DND-41 (cell line): ENCODE data around the gene DGKE.

Experiments
- ATAC-seq: fragments of 200-7000 bp; cut with Tn5 transposase; 3 replicates; pipeline ENCODE4 v1.9.1; 2021; ENCODE audit warnings: low read depth; ENCODE audit not compliant: insufficient read depth
- DNase-seq: peaks from one replicate; pipeline ENCODE4 v3.0.0-alpha.2; 2020
- H2AFZ ChIP-seq: 2 replicates; pipeline ENCODE4 v1.6.0; 2012; ENCODE audit warnings: low read depth, low read length
- H3K27ac ChIP-seq: 2 replicates; pipeline ENCODE4 v1.5.1; 2012; ENCODE audit warnings: low read length, inconsistent platforms
- H3K27me3 ChIP-seq: fragments of 200-600 bp; sonication (generic); 2 replicates; pipeline ENCODE4 v1.6.0; 2012; ENCODE audit warnings: low read length, mild to moderate bottlenecking, inconsistent platforms; ENCODE audit not compliant: insufficient read depth, poor library complexity
- H3K36me3 ChIP-seq: 2 replicates; pipeline ENCODE4 v1.5.1; 2012; ENCODE audit warnings: low read length, inconsistent platforms; ENCODE audit not compliant: insufficient read depth
- H3K4me1 ChIP-seq: 2 replicates; pipeline ENCODE4 v1.5.1; 2012; ENCODE audit warnings: mild to moderate bottlenecking, low read length; ENCODE audit not compliant: insufficient read depth
- H3K4me2 ChIP-seq: 2 replicates; pipeline ENCODE4 v1.6.0; 2012; ENCODE audit warnings: mild to moderate bottlenecking, moderate library complexity, low read length, inconsistent platforms; ENCODE audit not compliant: insufficient read depth
- H3K4me3 ChIP-seq, 2 experiments: fragments of 200-600 bp in 1 of 2; shearing (Covaris generic) in 1 of 2; 2 replicates each; pipeline ENCODE4 v1.5.1; 2012 to 2016; ENCODE audit warnings: inconsistent platforms in 2 of 2, low read length in 2 of 2, mild to moderate bottlenecking in 2 of 2, low read depth in 1 of 2, moderate library complexity in 1 of 2
- H3K79me2 ChIP-seq: 2 replicates; pipeline ENCODE4 v1.6.0; 2012; ENCODE audit warnings: low read length, inconsistent platforms; ENCODE audit not compliant: insufficient read depth
- H3K9ac ChIP-seq: 2 replicates; pipeline ENCODE4 v1.6.0; 2012; ENCODE audit warnings: low read depth, mild to moderate bottlenecking, inconsistent platforms, low read length, moderate library complexity
- H3K9me3 ChIP-seq: 2 replicates; pipeline ENCODE4 v1.5.1; 2012; ENCODE audit warnings: low read length, moderate library complexity, mild to moderate bottlenecking, inconsistent platforms; ENCODE audit not compliant: insufficient read depth, severe bottlenecking
- H4K20me1 ChIP-seq: 2 replicates; pipeline ENCODE4 v1.6.0; 2012; ENCODE audit warnings: low read length; ENCODE audit not compliant: insufficient read depth
- CTCF ChIP-seq: IDR thresholded peaks from 2 replicates; pipeline ENCODE4 v1.5.1; 2012; ENCODE audit warnings: borderline replicate concordance, low read length, moderate library complexity, mild to moderate bottlenecking; ENCODE audit not compliant: poor library complexity, severe bottlenecking; ENCODE audit errors: extremely low read depth
- EZH2 ChIP-seq: IDR thresholded peaks from 3 replicates; pipeline ENCODE4 v1.6.1; 2012; ENCODE audit warnings: borderline replicate concordance, low read depth, mild to moderate bottlenecking, moderate library complexity, low read length, inconsistent platforms; ENCODE audit not compliant: severe bottlenecking

The DGKE gene

GRCh38 chr17:56894859-56895455 lies 61.0 kb downstream of the DGKE start:
- H3K9ac ChIP-seq, result no peak overlapping the region
- H4K20me1 ChIP-seq, result no peaks in the 10 kb centered on the region; the same call in none of the 2 replicates
- H3K79me2 ChIP-seq, result no peaks in the 10 kb centered on the region
- no peak for TF ChIP-seq EZH2
- TF ChIP-seq CTCF, result no peak
- no peak overlapping the region for H3K27ac ChIP-seq
- H3K27me3 ChIP-seq, result no peaks in the 10 kb centered on the region
- H2AFZ ChIP-seq, result no peak overlapping the region
- H3K9me3 ChIP-seq, result no peaks in the 10 kb centered on the region
- no peaks in the 10 kb centered on the region for H3K4me1 ChIP-seq
- no peak for ATAC-seq
- H3K4me2 ChIP-seq, result no peak overlapping the region
- H3K4me3 ChIP-seq, result no peak overlapping the region
- no peak for DNase-seq
- H3K36me3 ChIP-seq, result peaks cover 97% of the 10 kb centered on the region

GRCh38 chr17:56896217-56896967 lies 62.4 kb downstream of the DGKE start:
- DNase-seq, result no peak
- Histone ChIP-seq H3K9me3 (no peaks in the 10 kb centered on the region), H3K27ac (no peak overlapping the region), H3K4me1 (no peaks in the 10 kb centered on the region), H4K20me1 (peaks cover 5% of the 10 kb centered on the region), H3K27me3 (no peaks in the 10 kb centered on the region), H3K4me2 (no peak overlapping the region), H3K36me3 (peaks cover 97% of the 10 kb centered on the region), H3K79me2 (no peaks in the 10 kb centered on the region), H3K4me3 (no peak overlapping the region), H2AFZ (no peak overlapping the region), H3K9ac (no peak overlapping the region)
- TF ChIP-seq CTCF, result no peak
- no peak for TF ChIP-seq EZH2
- ATAC-seq, result no peak

- H3K27ac ChIP-seq, result no peak overlapping the region
- ATAC-seq (no peak), DNase-seq (no peak)
- no peak for TF ChIP-seq EZH2
- TF ChIP-seq CTCF, result no peak
- peaks cover 97% of the 10 kb centered on the region for H3K36me3 ChIP-seq
- H3K27me3 ChIP-seq, result no peaks in the 10 kb centered on the region
- H3K4me1 ChIP-seq, result no peaks in the 10 kb centered on the region
- no peaks in the 10 kb centered on the region for H3K79me2 ChIP-seq
- H3K9me3 ChIP-seq, result no peaks in the 10 kb centered on the region
- H3K4me3 ChIP-seq, result no peak overlapping the region
- no peak overlapping the region for H3K4me2 ChIP-seq
- H2AFZ ChIP-seq, result no peak overlapping the region
- no peak overlapping the region for H3K9ac ChIP-seq
- H4K20me1 ChIP-seq, result peaks cover 5% of the 10 kb centered on the region
Observed at GRCh38 chr17:56896968-56897359, 63.0 kb downstream of the DGKE start.
